NCI-H2029 treated with DMSO at 0.1 percent for 48 hours (cell line): ENCODE measurements around the gene PAM.
"Not testable (repeated sequence)": the region's sequence is repeated elsewhere in the genome, so short reads cannot be mapped to it uniquely, and the experiment has no call there.

ENCODE experiments used
- DNase-seq: peaks from one replicate; lab custom pipeline; 2025; lab: John Stamatoyannopoulos, UW

PAM gene

GRCh38 chr5:103066326-103066725 is 311.2 kb downstream of the PAM start:
- DNase-seq: no peak

- not testable (repeated sequence) for DNase-seq
Measured at GRCh38 chr5:103073500-103073899, 318.4 kb downstream of the PAM start.

GRCh38 chr5:103075442-103075841 is 320.3 kb downstream of the PAM start:
- DNase-seq: no peak
